Mucosa of descending colon (tissue), 3 donors: Measurements from ENCODE around the gene SNX9. TPM values are rescaled to one million over a fixed set of nuclear protein-coding genes. Genes with fewer than 3 reads are reported as not detected.
A peak's percentile ranks its signal among the peaks of the same experiment; 100 is the strongest.

Source experiments
- ATAC-seq: fragments of 200-7000 bp; cut with Tn5 transposase; one replicate; pipeline ENCODE4 v1.9.1; 2020; ENCODE audit warnings: mild to moderate bottlenecking, moderate library complexity
- DNase-seq, 3 donors: peaks; one replicate each; pipeline ENCODE4 v3.0.0-alpha.2; 2020
- H3K36me3 ChIP-seq: fragments of 200-600 bp; one replicate; pipeline ENCODE4 v1.8.0; 2021; ENCODE audit warnings: low read depth, mild to moderate bottlenecking
- H3K4me1 ChIP-seq: fragments of 200-600 bp; one replicate; pipeline ENCODE4 v1.8.0; 2021; ENCODE audit warnings: low read depth, mild to moderate bottlenecking
- H3K4me3 ChIP-seq: fragments of 200-600 bp; one replicate; pipeline ENCODE4 v1.8.0; 2021; ENCODE audit warnings: mild to moderate bottlenecking
- H3K9me3 ChIP-seq: fragments of 200-600 bp; one replicate; pipeline ENCODE4 v1.8.0; 2021; ENCODE audit warnings: mild to moderate bottlenecking
- intact Hi-C, 2 donors: fragments of 100-400 bp; cut with DNase I in 1 of 2; cut with micrococcal nuclease in 1 of 2; formaldehyde crosslinking; loops; one replicate each; pipeline versions ENCODE4 v1.11.0 to v1.11.1; 2022; cut with DNase I, micrococcal nuclease
- total RNA-seq, 3 donors: library from RNA; stranded (reverse); fragmentation: NEBNext Ultra II Directional in 2 of 3; extraction: Animal tissue kit (Norgen Biotek cat#: 25700) in 2 of 3; gene quantifications; one replicate each; pipeline versions ENCODE4 v1.2.1 to v1.2.4, GENCODE V29; 2021 to 2023
- TF ChIP-seq, protein P1 (sequence below): fragments of 200-600 bp; IDR thresholded peaks from one replicate; pipeline ENCODE4 v1.8.0; 2022; ENCODE audit warnings: antibody characterized with exemption, mild to moderate bottlenecking
- donor health status: DM: no; HTN: no; CAD: no; lungs with moderate emphysema.
- donor health status: DM: no; HTN: no; CAD: no.
- donor health status: DM: no; HTN: yes; CAD: no.

Gene SNX9
- total RNA-seq, 3 donors from 2014 or later, result 55.0 to 69.6 (median 68.0) TPM

DNA sequence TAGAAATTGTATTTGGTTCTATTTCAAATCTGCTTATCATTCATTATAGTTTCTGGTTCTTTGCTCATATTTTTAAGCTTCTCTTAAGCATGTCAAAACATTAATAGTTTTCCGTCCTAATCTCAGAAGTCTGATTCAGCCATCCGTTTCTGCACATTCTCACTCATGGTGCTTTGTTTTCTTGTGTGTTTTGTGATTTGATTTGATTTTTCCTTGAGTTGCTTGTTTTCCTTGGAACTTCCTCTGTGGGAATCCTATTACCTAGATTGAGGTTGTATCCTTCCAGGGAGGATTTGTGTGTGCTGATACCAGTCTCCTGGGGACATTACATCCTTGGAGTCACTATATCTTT, 7.9 kb downstream of the SNX9 start:
- Histone ChIP-seq H3K4me3 (no peak overlapping the region), H3K9me3 (no peaks in the 10 kb centered on the region), H3K36me3 (no peaks in the 10 kb centered on the region), H3K4me1 (no peaks in the 10 kb centered on the region)
- TF ChIP-seq, protein P1, sequence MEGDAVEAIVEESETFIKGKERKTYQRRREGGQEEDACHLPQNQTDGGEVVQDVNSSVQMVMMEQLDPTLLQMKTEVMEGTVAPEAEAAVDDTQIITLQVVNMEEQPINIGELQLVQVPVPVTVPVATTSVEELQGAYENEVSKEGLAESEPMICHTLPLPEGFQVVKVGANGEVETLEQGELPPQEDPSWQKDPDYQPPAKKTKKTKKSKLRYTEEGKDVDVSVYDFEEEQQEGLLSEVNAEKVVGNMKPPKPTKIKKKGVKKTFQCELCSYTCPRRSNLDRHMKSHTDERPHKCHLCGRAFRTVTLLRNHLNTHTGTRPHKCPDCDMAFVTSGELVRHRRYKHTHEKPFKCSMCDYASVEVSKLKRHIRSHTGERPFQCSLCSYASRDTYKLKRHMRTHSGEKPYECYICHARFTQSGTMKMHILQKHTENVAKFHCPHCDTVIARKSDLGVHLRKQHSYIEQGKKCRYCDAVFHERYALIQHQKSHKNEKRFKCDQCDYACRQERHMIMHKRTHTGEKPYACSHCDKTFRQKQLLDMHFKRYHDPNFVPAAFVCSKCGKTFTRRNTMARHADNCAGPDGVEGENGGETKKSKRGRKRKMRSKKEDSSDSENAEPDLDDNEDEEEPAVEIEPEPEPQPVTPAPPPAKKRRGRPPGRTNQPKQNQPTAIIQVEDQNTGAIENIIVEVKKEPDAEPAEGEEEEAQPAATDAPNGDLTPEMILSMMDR, result no peak
- ATAC-seq (no peak), DNase-seq (no peak)
- intact Hi-C loops, result no loop called here

DNA sequence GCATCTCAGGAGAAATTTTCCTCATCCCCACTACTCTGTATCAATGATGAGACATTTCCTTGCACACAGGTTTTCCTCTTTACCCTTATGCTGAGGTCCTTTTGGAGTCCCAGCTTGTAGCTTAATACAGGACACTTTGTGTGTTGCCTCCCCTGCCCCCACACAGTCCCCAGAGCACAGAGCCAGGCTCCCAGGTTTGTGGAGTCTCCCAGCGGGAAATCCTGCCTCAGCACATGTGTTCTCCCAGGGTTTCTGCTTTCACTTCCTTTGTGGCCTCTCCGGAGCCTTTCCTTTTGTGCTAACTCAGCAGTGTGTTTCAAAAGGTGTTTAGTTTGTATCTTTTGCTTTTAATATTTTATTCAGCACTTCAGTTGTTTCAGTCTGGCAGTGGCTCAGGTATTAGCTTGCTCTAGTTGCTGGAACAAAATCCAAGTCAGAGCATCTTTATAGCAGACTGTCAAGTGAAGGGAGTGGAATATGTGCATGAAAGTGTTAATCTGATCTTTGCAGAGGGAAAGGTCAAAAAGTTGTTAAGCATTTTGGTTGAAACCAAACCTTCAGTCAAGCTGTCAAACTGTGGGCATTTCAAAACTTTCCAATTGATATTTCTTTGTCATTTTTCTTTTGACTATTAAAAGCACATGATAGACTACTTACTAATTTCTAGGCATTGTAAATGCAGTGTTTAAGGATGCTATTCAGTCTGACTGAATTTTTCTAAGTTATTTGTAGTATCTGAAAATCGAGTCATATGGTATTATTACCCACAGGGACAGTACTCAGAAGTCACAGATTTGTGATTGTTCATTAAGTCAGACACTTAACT, 8.6 kb downstream of the SNX9 start:
- no peaks in the 10 kb centered on the region for H3K9me3 ChIP-seq
- ATAC-seq, result peak; percentile 49
- intact Hi-C loops, result no loop called here
- H3K36me3 ChIP-seq, result no peaks in the 10 kb centered on the region
- no peak overlapping the region for H3K4me3 ChIP-seq
- TF ChIP-seq, protein P1, result no peak
- H3K4me1 ChIP-seq, result no peaks in the 10 kb centered on the region
- DNase-seq, result no peak

DNA sequence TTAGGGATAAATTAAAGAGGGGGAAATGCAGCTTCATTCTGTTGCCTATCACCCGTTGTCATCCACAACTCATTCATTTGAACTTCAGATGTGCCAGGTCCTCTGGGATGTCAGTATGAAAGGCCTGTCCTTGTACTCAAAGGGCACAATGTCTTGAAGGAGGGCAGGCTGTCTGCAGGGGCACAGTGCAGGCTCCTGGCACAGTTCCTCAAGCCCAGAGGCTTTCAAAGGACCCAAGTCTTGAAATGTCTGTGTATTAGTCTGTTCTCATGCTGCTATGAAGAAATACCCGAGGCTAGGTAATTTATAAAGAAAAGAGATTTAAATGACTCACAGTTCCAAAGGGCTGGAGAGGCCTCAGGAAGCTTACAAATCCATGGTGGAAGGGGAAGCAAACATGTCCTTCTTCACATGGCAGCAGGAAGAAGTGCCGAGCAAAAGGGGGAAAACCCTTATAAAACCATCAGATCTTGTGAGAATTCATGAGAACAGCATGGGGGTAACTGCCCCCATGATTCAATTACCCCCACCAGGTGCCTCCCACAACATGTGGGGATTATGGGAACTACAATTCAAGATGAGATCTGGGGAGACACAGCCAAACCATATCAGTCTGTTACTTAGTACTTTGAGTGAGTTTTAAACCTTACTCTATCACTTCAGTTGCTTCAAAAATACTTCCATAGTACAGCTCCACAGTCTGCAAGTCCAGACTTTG, 9.4 kb downstream of the SNX9 start:
- Histone ChIP-seq H3K4me1 (no peaks in the 10 kb centered on the region), H3K36me3 (no peaks in the 10 kb centered on the region), H3K4me3 (no peak overlapping the region), H3K9me3 (no peaks in the 10 kb centered on the region)
- peak; percentile 31 for ATAC-seq
- DNase-seq, result no peak
- intact Hi-C loops, result no loop called here
- TF ChIP-seq, protein P1, result no peak

DNA sequence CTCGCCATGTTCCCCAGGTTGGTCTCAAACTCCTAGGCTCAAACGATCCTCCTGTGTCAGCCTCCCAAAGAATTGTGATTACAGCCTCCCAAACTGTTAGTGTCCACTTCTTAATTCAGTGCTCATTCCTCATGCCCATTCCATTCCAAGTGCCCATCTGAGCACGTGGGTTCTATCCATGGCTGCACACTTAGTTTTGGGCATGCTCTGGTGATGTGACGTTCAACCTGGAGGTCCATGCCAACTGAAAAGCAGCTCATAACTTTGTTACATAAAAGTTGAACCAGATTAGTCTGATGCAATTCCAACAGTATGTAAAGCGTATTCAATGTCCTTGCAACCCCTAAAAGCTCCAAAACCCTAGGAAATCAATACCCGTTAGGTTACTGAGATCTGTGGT, 11.5 kb downstream of the SNX9 start:
- Histone ChIP-seq H3K9me3 (no peaks in the 10 kb centered on the region), H3K4me3 (no peak overlapping the region), H3K4me1 (no peaks in the 10 kb centered on the region), H3K36me3 (no peaks in the 10 kb centered on the region)
- no peak for DNase-seq
- TF ChIP-seq, protein P1, result no peak
- intact Hi-C loops, result no loop called here
- no peak for ATAC-seq

DNA sequence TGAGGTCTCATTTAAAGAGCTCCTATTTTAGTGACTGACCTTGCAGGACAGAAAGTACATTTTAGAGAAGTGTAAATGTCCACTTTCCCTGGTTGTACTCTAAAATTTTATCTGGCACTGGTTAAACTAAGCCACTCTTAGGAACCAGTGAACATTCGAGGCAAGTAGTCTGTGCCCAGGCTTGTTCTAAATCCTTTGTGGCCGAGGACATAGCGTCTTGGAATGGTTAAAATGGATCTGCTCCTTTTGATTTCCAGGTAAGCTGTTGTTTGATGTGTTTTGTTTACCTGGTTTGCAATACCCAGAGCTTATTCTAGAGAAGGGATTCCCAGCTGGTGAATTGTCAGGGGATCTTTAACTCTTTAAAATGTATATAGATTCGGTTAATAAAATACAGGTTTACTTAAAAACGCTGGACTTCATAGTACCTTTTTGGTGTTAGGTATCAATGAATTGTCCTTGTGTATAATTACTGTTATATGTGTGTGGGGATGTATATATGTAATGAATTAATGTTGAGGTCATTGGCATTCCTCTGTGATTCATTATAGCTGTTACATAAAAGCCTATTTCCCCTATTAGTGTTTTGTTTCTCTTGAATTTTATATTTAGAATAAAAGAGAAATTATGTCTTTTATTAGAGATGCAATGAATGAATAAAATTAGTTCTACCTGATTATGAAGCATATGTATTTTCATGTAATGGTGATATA, 15.8 kb downstream of the SNX9 start:
- DNase-seq, result no peak
- TF ChIP-seq, protein P1, result no peak
- Histone ChIP-seq H3K9me3 (no peaks in the 10 kb centered on the region), H3K36me3 (no peaks in the 10 kb centered on the region), H3K4me3 (no peak overlapping the region), H3K4me1 (peaks cover 10% of the 10 kb centered on the region)
- intact Hi-C loops, result no loop called here
- ATAC-seq, result no peak
